Measurements from ENCODE around the gene MYO16.

MYO16 gene

GRCh38 chr13:109180905-109181425 lies 551.6 kb downstream of the MYO16 start:
- H3K9ac ChIP-seq (ENCODE audit: low read length in 2 of 2) = no peak overlapping the region
- no peaks in the 10 kb centered on the region for H3K36me3 ChIP-seq (ENCODE audit: control insufficient read depth in 2 of 2, insufficient read depth in 2 of 2, low read length in 2 of 2)
- no peak overlapping the region for H3K27ac ChIP-seq (ENCODE audit: low read length)
- no peaks in the 10 kb centered on the region for H3K27me3 ChIP-seq (ENCODE audit: control insufficient read depth in 1 of 2, insufficient read depth in 2 of 2, low read length in 2 of 2)
- H3K9me3 ChIP-seq (ENCODE audit: control insufficient read depth in 2 of 2, low read length in 2 of 2) = no peaks in the 10 kb centered on the region
- no peaks in the 10 kb centered on the region for H3K4me1 ChIP-seq (ENCODE audit: control insufficient read depth, insufficient read depth, low read length)
- H3K4me3 ChIP-seq (ENCODE audit: low read length in 2 of 2) = no peak overlapping the region

- Histone ChIP-seq H3K27me3 (ENCODE audit: control insufficient read depth in 1 of 2, insufficient read depth in 2 of 2, low read length in 2 of 2) (no peaks in the 10 kb centered on the region), H3K27ac (ENCODE audit: low read length) (no peak overlapping the region), H3K9ac (ENCODE audit: low read length in 2 of 2) (no peak overlapping the region), H3K9me3 (ENCODE audit: control insufficient read depth in 2 of 2, low read length in 2 of 2) (no peaks in the 10 kb centered on the region), H3K4me3 (ENCODE audit: low read length in 2 of 2) (no peak overlapping the region), H3K36me3 (ENCODE audit: control insufficient read depth in 2 of 2, insufficient read depth in 2 of 2, low read length in 2 of 2) (no peaks in the 10 kb centered on the region), H3K4me1 (ENCODE audit: control insufficient read depth, insufficient read depth, low read length) (no peaks in the 10 kb centered on the region)
Measured at GRCh38 chr13:109182777-109183465, 553.5 kb downstream of the MYO16 start.

- H3K36me3 ChIP-seq (ENCODE audit: control insufficient read depth in 2 of 2, insufficient read depth in 2 of 2, low read length in 2 of 2) = no peaks in the 10 kb centered on the region
- H3K4me1 ChIP-seq (ENCODE audit: control insufficient read depth, insufficient read depth, low read length) = no peaks in the 10 kb centered on the region
- no peak overlapping the region for H3K27ac ChIP-seq (ENCODE audit: low read length)
- H3K9ac ChIP-seq (ENCODE audit: low read length in 2 of 2) = no peak overlapping the region
- H3K9me3 ChIP-seq (ENCODE audit: control insufficient read depth in 2 of 2, low read length in 2 of 2) = no peaks in the 10 kb centered on the region
- H3K27me3 ChIP-seq (ENCODE audit: control insufficient read depth in 1 of 2, insufficient read depth in 2 of 2, low read length in 2 of 2) = no peaks in the 10 kb centered on the region
- H3K4me3 ChIP-seq (ENCODE audit: low read length in 2 of 2) = no peak overlapping the region
Measured at GRCh38 chr13:109191413-109191812, 562.0 kb downstream of the MYO16 start.

- Histone ChIP-seq H3K4me3 (ENCODE audit: low read length in 2 of 2) (no peak overlapping the region), H3K27ac (ENCODE audit: low read length) (no peak overlapping the region), H3K9ac (ENCODE audit: low read length in 2 of 2) (no peak overlapping the region)
Measured at GRCh38 chr13:109192306-109192705, 562.9 kb downstream of the MYO16 start.

GRCh38 chr13:109196948-109197347 lies 567.5 kb downstream of the MYO16 start:
- no peaks in the 10 kb centered on the region for H3K36me3 ChIP-seq (ENCODE audit: control insufficient read depth in 2 of 2, insufficient read depth in 2 of 2, low read length in 2 of 2)
- no peak overlapping the region for H3K27ac ChIP-seq (ENCODE audit: low read length)
- H3K4me1 ChIP-seq (ENCODE audit: control insufficient read depth, insufficient read depth, low read length) = no peaks in the 10 kb centered on the region
- H3K9me3 ChIP-seq (ENCODE audit: control insufficient read depth in 2 of 2, low read length in 2 of 2) = no peaks in the 10 kb centered on the region
- H3K4me3 ChIP-seq (ENCODE audit: low read length in 2 of 2) = no peak overlapping the region
- H3K9ac ChIP-seq (ENCODE audit: low read length in 2 of 2) = no peak overlapping the region
- no peaks in the 10 kb centered on the region for H3K27me3 ChIP-seq (ENCODE audit: control insufficient read depth in 1 of 2, insufficient read depth in 2 of 2, low read length in 2 of 2)

More at GRCh38 chr13:109192306-109192705, 562.9 kb downstream of the MYO16 start:
- H3K27me3 ChIP-seq (ENCODE audit: control insufficient read depth in 1 of 2, insufficient read depth in 2 of 2, low read length in 2 of 2) = no peaks in the 10 kb centered on the region
- H3K4me1 ChIP-seq (ENCODE audit: control insufficient read depth, insufficient read depth, low read length) = no peaks in the 10 kb centered on the region
- H3K9me3 ChIP-seq (ENCODE audit: control insufficient read depth in 2 of 2, low read length in 2 of 2) = no peaks in the 10 kb centered on the region
- H3K36me3 ChIP-seq (ENCODE audit: control insufficient read depth in 2 of 2, insufficient read depth in 2 of 2, low read length in 2 of 2) = no peaks in the 10 kb centered on the region

- H3K4me3 ChIP-seq (ENCODE audit: low read length in 2 of 2) = no peak overlapping the region
- H3K36me3 ChIP-seq (ENCODE audit: control insufficient read depth in 2 of 2, insufficient read depth in 2 of 2, low read length in 2 of 2) = no peaks in the 10 kb centered on the region
- H3K9me3 ChIP-seq (ENCODE audit: control insufficient read depth in 2 of 2, low read length in 2 of 2) = no peaks in the 10 kb centered on the region
Measured at GRCh38 chr13:109198585-109198984, 569.2 kb downstream of the MYO16 start.

GRCh38 chr13:109199280-109199679 lies 569.9 kb downstream of the MYO16 start:
- Histone ChIP-seq H3K4me1 (ENCODE audit: control insufficient read depth, insufficient read depth, low read length) (no peaks in the 10 kb centered on the region), H3K27me3 (ENCODE audit: control insufficient read depth in 1 of 2, insufficient read depth in 2 of 2, low read length in 2 of 2) (no peaks in the 10 kb centered on the region), H3K9ac (ENCODE audit: low read length in 2 of 2) (no peak overlapping the region), H3K4me3 (ENCODE audit: low read length in 2 of 2) (no peak overlapping the region), H3K27ac (ENCODE audit: low read length) (no peak overlapping the region), H3K9me3 (ENCODE audit: control insufficient read depth in 2 of 2, low read length in 2 of 2) (no peaks in the 10 kb centered on the region), H3K36me3 (ENCODE audit: control insufficient read depth in 2 of 2, insufficient read depth in 2 of 2, low read length in 2 of 2) (no peaks in the 10 kb centered on the region)

More at GRCh38 chr13:109198585-109198984, 569.2 kb downstream of the MYO16 start:
- Histone ChIP-seq H3K27me3 (ENCODE audit: control insufficient read depth in 1 of 2, insufficient read depth in 2 of 2, low read length in 2 of 2) (no peaks in the 10 kb centered on the region), H3K4me1 (ENCODE audit: control insufficient read depth, insufficient read depth, low read length) (no peaks in the 10 kb centered on the region), H3K27ac (ENCODE audit: low read length) (no peak overlapping the region), H3K9ac (ENCODE audit: low read length in 2 of 2) (no peak overlapping the region)

GRCh38 chr13:109200556-109200955 lies 571.1 kb downstream of the MYO16 start:
- Histone ChIP-seq H3K9ac (ENCODE audit: low read length in 2 of 2) (no peak overlapping the region), H3K9me3 (ENCODE audit: control insufficient read depth in 2 of 2, low read length in 2 of 2) (no peaks in the 10 kb centered on the region), H3K27ac (ENCODE audit: low read length) (no peak overlapping the region), H3K4me1 (ENCODE audit: control insufficient read depth, insufficient read depth, low read length) (no peaks in the 10 kb centered on the region), H3K27me3 (ENCODE audit: control insufficient read depth in 1 of 2, insufficient read depth in 2 of 2, low read length in 2 of 2) (no peaks in the 10 kb centered on the region), H3K36me3 (ENCODE audit: control insufficient read depth in 2 of 2, insufficient read depth in 2 of 2, low read length in 2 of 2) (no peaks in the 10 kb centered on the region), H3K4me3 (ENCODE audit: low read length in 2 of 2) (no peak overlapping the region)

- Histone ChIP-seq H3K27ac (ENCODE audit: low read length) (no peak overlapping the region), H3K4me1 (ENCODE audit: control insufficient read depth, insufficient read depth, low read length) (no peaks in the 10 kb centered on the region), H3K4me3 (ENCODE audit: low read length in 2 of 2) (no peak overlapping the region), H3K9ac (ENCODE audit: low read length in 2 of 2) (no peak overlapping the region), H3K36me3 (ENCODE audit: control insufficient read depth in 2 of 2, insufficient read depth in 2 of 2, low read length in 2 of 2) (no peaks in the 10 kb centered on the region), H3K27me3 (ENCODE audit: control insufficient read depth in 1 of 2, insufficient read depth in 2 of 2, low read length in 2 of 2) (no peaks in the 10 kb centered on the region), H3K9me3 (ENCODE audit: control insufficient read depth in 2 of 2, low read length in 2 of 2) (no peaks in the 10 kb centered on the region)
Measured at GRCh38 chr13:109203587-109203986, 574.2 kb downstream of the MYO16 start.

GRCh38 chr13:109204252-109204651 lies 574.8 kb downstream of the MYO16 start:
- Histone ChIP-seq H3K27me3 (ENCODE audit: control insufficient read depth in 1 of 2, insufficient read depth in 2 of 2, low read length in 2 of 2) (no peaks in the 10 kb centered on the region), H3K9ac (ENCODE audit: low read length in 2 of 2) (no peak overlapping the region)

GRCh38 chr13:109204657-109205056 lies 575.2 kb downstream of the MYO16 start:
- Histone ChIP-seq H3K27me3 (ENCODE audit: control insufficient read depth in 1 of 2, insufficient read depth in 2 of 2, low read length in 2 of 2) (no peaks in the 10 kb centered on the region), H3K9ac (ENCODE audit: low read length in 2 of 2) (no peak overlapping the region), H3K27ac (ENCODE audit: low read length) (no peak overlapping the region), H3K36me3 (ENCODE audit: control insufficient read depth in 2 of 2, insufficient read depth in 2 of 2, low read length in 2 of 2) (no peaks in the 10 kb centered on the region), H3K9me3 (ENCODE audit: control insufficient read depth in 2 of 2, low read length in 2 of 2) (no peaks in the 10 kb centered on the region), H3K4me1 (ENCODE audit: control insufficient read depth, insufficient read depth, low read length) (no peaks in the 10 kb centered on the region), H3K4me3 (ENCODE audit: low read length in 2 of 2) (no peak overlapping the region)

More at GRCh38 chr13:109204252-109204651, 574.8 kb downstream of the MYO16 start:
- no peaks in the 10 kb centered on the region for H3K9me3 ChIP-seq (ENCODE audit: control insufficient read depth in 2 of 2, low read length in 2 of 2)
- no peak overlapping the region for H3K27ac ChIP-seq (ENCODE audit: low read length)
- no peak overlapping the region for H3K4me3 ChIP-seq (ENCODE audit: low read length in 2 of 2)
- H3K36me3 ChIP-seq (ENCODE audit: control insufficient read depth in 2 of 2, insufficient read depth in 2 of 2, low read length in 2 of 2) = no peaks in the 10 kb centered on the region
- H3K4me1 ChIP-seq (ENCODE audit: control insufficient read depth, insufficient read depth, low read length) = no peaks in the 10 kb centered on the region
